Pancreas (tissue), 10 donors: ENCODE data around the gene SPSB1. TPM values are rescaled to one million over a fixed set of nuclear protein-coding genes. Genes with fewer than 3 reads are reported as not detected.

Source experiments
- ATAC-seq, 4 donors: fragments of 200-7000 bp; cut with Tn5 transposase; one replicate each; pipeline versions ENCODE4 v1.8.0 to v1.9.1; 2020; ENCODE audit warnings: mild to moderate bottlenecking in 4 of 4, moderate library complexity in 4 of 4
- DNase-seq, 6 donors: peaks; one replicate each; pipeline ENCODE4 v3.0.0-alpha.2; 2020
- FAIRE-seq: peaks from 2 replicates; lab custom pipeline; 2012; peaks lifted over from hg19 to GRCh38; lab: Jason Lieb, UNC
- H3K27ac ChIP-seq, 4 donors: fragments of 200-600 bp; sonication (generic); 1 replicate in 3 of 4; 2 replicates in 1 of 4; pipeline versions ENCODE4 v1.5.0 to v1.8.0; 2020
- H3K27me3 ChIP-seq, 4 donors: fragments of 200-600 bp; one replicate each; pipeline ENCODE4 v1.8.0; 2021
- H3K36me3 ChIP-seq, 3 donors: fragments of 200-600 bp; sonication (generic) in 1 of 3; one replicate each; pipeline versions ENCODE4 v1.5.0 to v1.8.0; 2020 to 2021
- H3K4me1 ChIP-seq, 3 donors: fragments of 200-600 bp; one replicate each; pipeline ENCODE4 v1.8.0; 2021
- H3K4me3 ChIP-seq, 4 donors: fragments of 200-600 bp; sonication (generic) in 2 of 4; one replicate each; pipeline versions ENCODE4 v1.5.0 to v1.8.0; 2020 to 2021
- H3K9me3 ChIP-seq, 4 donors: fragments of 200-600 bp; one replicate each; pipeline ENCODE4 v1.8.0; 2021
- CTCF ChIP-seq, 4 donors: fragments of 200-600 bp; sonication (generic) in 3 of 4; IDR thresholded peaks; one replicate each; pipeline versions ENCODE4 v1.5.0 to v1.8.0; 2021; ENCODE audit warnings: antibody characterized with exemption in 4 of 4
- WGBS, 2 donors: extraction: QIAGEN DNeasy Blood & Tissue Kit; methylation state at CpG; one replicate each; pipeline ENCODE4 v1.1.7; 2013; 5-methylcytosine and 5-hydroxymethylcytosine counted together
- intact Hi-C, 3 donors: fragments of 100-400 bp; cut with DNase I; formaldehyde crosslinking; loops; one replicate each; pipeline versions ENCODE4 v1.11.1 to v1.14.2; 2022
- polyA plus RNA-seq, 2 donors: library from polyadenylated mRNA; stranded (reverse); fragments of 200-250 nt; gene quantifications; one replicate each; pipeline ENCODE4 v1.2.3, GENCODE V29; 2013
- total RNA-seq, 6 donors: library from RNA; stranded (reverse); fragmentation: NEBNext Ultra II Directional in 4 of 6; extraction: Animal tissue kit (Norgen Biotek cat#: 25700) in 4 of 6; gene quantifications; one replicate each; pipeline versions ENCODE4 v1.2.1 to v1.2.4, GENCODE V29; 2021 to 2023
- donor health status: healthy with polysubstance abuse.
- donor health status: DM: no; HTN: no; CAD: no; lungs with moderate emphysema.
- donor health status: DM: no; HTN: no; CAD: no.
- donor health status: control.
- donor health status: control.
- donor health status: Bipolar disorder and iron deficiency.
- donor health status: DM: yes; HTN: yes; CAD: no.
- donor health status: DM: no; HTN: no; CAD: no.
- donor health status: DM: no; HTN: no; CAD: no.
- donor health status: DM: yes; HTN: yes; CAD: no.

The SPSB1 gene
- total and polyA plus RNA-seq, 8 donors = 10.5 to 27.5 (median 18.1) TPM

GRCh38 chr1:9321480-9321849 lies 28.8 kb downstream of the SPSB1 start:
- intact Hi-C loops = no loop called here
- H3K36me3 ChIP-seq = no peaks in the 10 kb centered on the region
- WGBS, 2 donors = 78 to 84% methylated on average over 11 of the region's 11 CpGs
- H3K27me3 ChIP-seq = no peaks in the 10 kb centered on the region
- DNase-seq (no peak), ATAC-seq (no peak), FAIRE-seq (no peak)
- no peak overlapping the region for H3K4me3 ChIP-seq
- H3K27ac ChIP-seq = no peak overlapping the region
- H3K4me1 ChIP-seq = peaks cover 0 to 4% (median 0%) of the 10 kb centered on the region in 3 donors
- H3K9me3 ChIP-seq = no peaks in the 10 kb centered on the region
- TF ChIP-seq CTCF (IDR thresholded peaks at IDR 0.05) = no peak

- Histone ChIP-seq H3K4me3 (no peak overlapping the region), H3K4me1 (peaks cover 0 to 4% (median 0%) of the 10 kb centered on the region in 3 donors), H3K36me3 (no peaks in the 10 kb centered on the region), H3K27ac (no peak overlapping the region), H3K9me3 (no peaks in the 10 kb centered on the region), H3K27me3 (no peaks in the 10 kb centered on the region)
- ATAC-seq (no peak), DNase-seq (no peak), FAIRE-seq (no peak)
- no peak for TF ChIP-seq CTCF (IDR thresholded peaks at IDR 0.05)
- WGBS, 2 donors = 83% methylated on average over 17 of the region's 17 CpGs
- intact Hi-C loops = no loop called here
These were observed 29.4 kb downstream of the SPSB1 start for GRCh38 chr1:9321986-9322660.

GRCh38 chr1:9322661-9323244 lies 30.1 kb downstream of the SPSB1 start:
- Histone ChIP-seq H3K4me1 (peaks cover 0 to 4% (median 0%) of the 10 kb centered on the region in 3 donors), H3K4me3 (no peak overlapping the region), H3K27ac (no peak overlapping the region), H3K9me3 (no peaks in the 10 kb centered on the region), H3K27me3 (no peaks in the 10 kb centered on the region), H3K36me3 (no peaks in the 10 kb centered on the region)
- peak; percentile 12 to 65 (median 50) for ATAC-seq
- intact Hi-C loops = no loop called here
- 60 to 62% methylated on average over 27 of the region's 27 CpGs for WGBS, 2 donors
- FAIRE-seq = no peak
- DNase-seq = peak in 4 of 6 donors; percentile 39 to 63 (median 54)
- no peak for TF ChIP-seq CTCF (IDR thresholded peaks at IDR 0.05)

- intact Hi-C loops = no loop called here
- Histone ChIP-seq H3K4me3 (no peak overlapping the region), H3K9me3 (no peaks in the 10 kb centered on the region), H3K36me3 (no peaks in the 10 kb centered on the region), H3K4me1 (peaks cover 0 to 4% (median 0%) of the 10 kb centered on the region in 3 donors), H3K27ac (no peak overlapping the region), H3K27me3 (no peaks in the 10 kb centered on the region)
- 86 to 91% methylated on average over 33 of the region's 33 CpGs for WGBS, 2 donors
- ATAC-seq (no peak), DNase-seq (peak in 2 of 6 donors; percentile 30 to 46), FAIRE-seq (no peak)
- no peak for TF ChIP-seq CTCF (IDR thresholded peaks at IDR 0.05)
These were observed 31.8 kb downstream of the SPSB1 start for GRCh38 chr1:9324246-9325096.
